Right ventricle myocardium inferior (tissue), 1 donor: ENCODE data around the gene SERHL2. TPM values are rescaled to one million over a fixed set of nuclear protein-coding genes. Genes with fewer than 3 reads are reported as not detected.
"Not testable (repeated sequence)": the region's sequence is repeated elsewhere in the genome, so short reads cannot be mapped to it uniquely, and the experiment has no call there.

Source experiments
- ATAC-seq: fragments of 200-7000 bp; cut with Tn5 transposase; one replicate; pipeline ENCODE4 v1.9.1; 2020; ENCODE audit warnings: mild to moderate bottlenecking, moderate library complexity
- DNase-seq: peaks from one replicate; pipeline ENCODE4 v3.0.0; 2021; ENCODE audit errors: missing footprints
- intact Hi-C: fragments of 100-400 bp; cut with DNase I; formaldehyde crosslinking; loops from one replicate; pipeline ENCODE4 v1.11.0; 2022
- total RNA-seq: library from RNA; stranded (reverse); fragmentation: NEBNext Ultra II Directional; extraction: Animal tissue kit (Norgen Biotek cat#: 25700); gene quantifications from one replicate; pipeline ENCODE4 v1.2.1, GENCODE V29; 2021
- donor health status: DM: no; HTN: yes; CAD: no; lungs with severe emphysema.

Gene SERHL2
- total RNA-seq, 1 donor from 2014 or later, result 2.6 TPM

- DNase-seq, intact Hi-C loops, ATAC-seq: not testable (repeated sequence)
These were observed 10.2 kb downstream of the SERHL2 start for GRCh38 chr22:42563943-42564342.

- ATAC-seq (no peak), DNase-seq (no peak)
- intact Hi-C loops, result no loop called here
These were observed 10.9 kb downstream of the SERHL2 start for GRCh38 chr22:42564699-42565098.

- ATAC-seq (no peak), DNase-seq (no peak)
These were observed 12.2 kb downstream of the SERHL2 start for GRCh38 chr22:42565956-42566355.

GRCh38 chr22:42567950-42568349 is 14.2 kb downstream of the SERHL2 start:
- DNase-seq, intact Hi-C loops, ATAC-seq: not testable (repeated sequence)

More at GRCh38 chr22:42565956-42566355, 12.2 kb downstream of the SERHL2 start:
- intact Hi-C loops, result no loop called here

- DNase-seq, ATAC-seq, intact Hi-C loops: not testable (repeated sequence)
These were observed 16.8 kb downstream of the SERHL2 start for GRCh38 chr22:42570580-42570979.

GRCh38 chr22:42571068-42571467 is 17.3 kb downstream of the SERHL2 start:
- intact Hi-C loops, DNase-seq, ATAC-seq: not testable (repeated sequence)

GRCh38 chr22:42574046-42574445 is 20.3 kb downstream of the SERHL2 start:
- DNase-seq, intact Hi-C loops: not testable (repeated sequence)
- peak; percentile 19 for ATAC-seq

GRCh38 chr22:42574468-42574867 is 20.7 kb downstream of the SERHL2 start:
- DNase-seq, ATAC-seq, intact Hi-C loops: not testable (repeated sequence)

GRCh38 chr22:42575996-42576574 is 22.3 kb downstream of the SERHL2 start:
- intact Hi-C loops, ATAC-seq, DNase-seq: not testable (repeated sequence)

GRCh38 chr22:42577141-42577540 is 23.4 kb downstream of the SERHL2 start:
- DNase-seq, ATAC-seq, intact Hi-C loops: not testable (repeated sequence)

- no peak for ATAC-seq
- DNase-seq, result no peak
- intact Hi-C loops, result no loop called here
These were observed 24.0 kb downstream of the SERHL2 start for GRCh38 chr22:42577623-42578240.

- intact Hi-C loops, ATAC-seq, DNase-seq: not testable (repeated sequence)
These were observed 26.3 kb downstream of the SERHL2 start for GRCh38 chr22:42580040-42580439.

GRCh38 chr22:42581194-42581761 is 27.5 kb downstream of the SERHL2 start:
- DNase-seq, intact Hi-C loops: not testable (repeated sequence)
- peak; percentile 10 for ATAC-seq

GRCh38 chr22:42581762-42582716 is 28.3 kb downstream of the SERHL2 start:
- ATAC-seq, result peak; percentile 94
- peak; percentile 88 for DNase-seq
- intact Hi-C loops, result no loop called here

- intact Hi-C loops, result no loop called here
- DNase-seq (no peak), ATAC-seq (no peak)
These were observed 29.2 kb downstream of the SERHL2 start for GRCh38 chr22:42582987-42583386.

- intact Hi-C loops, result no loop called here
- DNase-seq (no peak), ATAC-seq (no peak)
These were observed 30.7 kb downstream of the SERHL2 start for GRCh38 chr22:42584364-42584940.

GRCh38 chr22:42585096-42585495 is 31.3 kb downstream of the SERHL2 start:
- ATAC-seq (no peak), DNase-seq (no peak)
- intact Hi-C loops, result no loop called here

GRCh38 chr22:42586381-42586780 is 32.6 kb downstream of the SERHL2 start:
- intact Hi-C loops, result no loop called here
- DNase-seq, result no peak
- no peak for ATAC-seq
